HEK293 (cell line): ENCODE data around the gene PTPRN2.

Source experiments
- CTCF ChIA-PET: fragments of 350-600 bp; formaldehyde crosslinking; extraction: SDS; loops from one replicate; lab custom pipeline; 2021; ENCODE audit warnings: antibody characterized with exemption; lab: Yijun Ruan, JAX
- POLR2A ChIA-PET: fragments of 300-600 bp; formaldehyde crosslinking; extraction: SDS; loops from one replicate; lab custom pipeline; 2020; ENCODE audit warnings: antibody characterized with exemption, inconsistent platforms; lab: Yijun Ruan, JAX
- H3K27ac ChIP-seq: fragments of 200-500 bp; sonication (Bioruptor generic); 2 replicates; pipeline ENCODE4 v1.5.1; 2014; ENCODE audit warnings: low read depth, low read length, control low read depth, inconsistent platforms; ENCODE audit errors: extremely low read depth
- H3K36me3 ChIP-seq, 2 experiments: fragments of 200-500 bp in 1 of 2; sonication (Bioruptor generic) in 1 of 2; 1 replicate in 1 of 2; 2 replicates in 1 of 2; pipeline ENCODE4 v1.5.1; 2014 to 2017; ENCODE audit warnings: inconsistent platforms in 2 of 2, low read length in 2 of 2; ENCODE audit not compliant: control insufficient read depth in 2 of 2, insufficient read depth in 1 of 2
- H3K4me1 ChIP-seq: fragments of 200-500 bp; sonication (Bioruptor generic); 2 replicates; pipeline ENCODE4 v1.5.1; 2014; ENCODE audit warnings: mild to moderate bottlenecking, low read length, inconsistent platforms; ENCODE audit not compliant: control insufficient read depth, insufficient read depth
- H3K4me3 ChIP-seq: 2 replicates; pipeline ENCODE4 v1.5.1; 2011; ENCODE audit warnings: low read depth, mild to moderate bottlenecking, control low read depth, low read length, moderate library complexity
- H3K9me3 ChIP-seq: fragments of 200-500 bp; sonication (Bioruptor generic); 2 replicates; pipeline ENCODE4 v1.5.1; 2014; ENCODE audit warnings: low read depth, low read length, inconsistent platforms; ENCODE audit not compliant: control insufficient read depth, insufficient read depth
- GLIS1 ChIP-seq: fragments of 450-650 bp; formaldehyde crosslinking; IDR thresholded peaks from 2 replicates; pipeline ENCODE4 v1.5.1; 2016; ENCODE audit warnings: missing biosample characterization, missing genetic modification characterization
- IKZF3 ChIP-seq: fragments of 450-650 bp; IDR thresholded peaks from 2 replicates; pipeline ENCODE4 v1.5.0; 2018; ENCODE audit warnings: missing biosample characterization, mild to moderate bottlenecking, missing genetic modification characterization, moderate library complexity
- REPIN1 ChIP-seq: fragments of 450-650 bp; formaldehyde crosslinking; IDR thresholded peaks from 2 replicates; pipeline ENCODE4 v1.5.1; 2017; ENCODE audit warnings: missing biosample characterization, missing genetic modification characterization, low read depth
- SP3 ChIP-seq: fragments of 450-650 bp; formaldehyde crosslinking; IDR thresholded peaks from 2 replicates; pipeline ENCODE4 v1.5.1; 2016; ENCODE audit warnings: missing biosample characterization, missing genetic modification characterization
- TRIM28 ChIP-seq: IDR thresholded peaks from 2 replicates; pipeline ENCODE4 v1.6.1; 2011; ENCODE audit warnings: low read length, control low read depth, borderline replicate concordance
- ZFP37 ChIP-seq: fragments of 450-650 bp; formaldehyde crosslinking; IDR thresholded peaks from 2 replicates; pipeline ENCODE4 v1.5.1; 2016; ENCODE audit warnings: missing biosample characterization, missing genetic modification characterization
- ZNF112 ChIP-seq: fragments of 450-650 bp; formaldehyde crosslinking; IDR thresholded peaks from 2 replicates; pipeline ENCODE4 v1.5.0; 2017; ENCODE audit warnings: missing biosample characterization, missing genetic modification characterization
- ZNF132 ChIP-seq: fragments of 450-650 bp; formaldehyde crosslinking; IDR thresholded peaks from 2 replicates; pipeline ENCODE4 v1.5.1; 2017; ENCODE audit warnings: missing biosample characterization, missing genetic modification characterization, borderline replicate concordance
- ZNF155 ChIP-seq: fragments of 450-650 bp; formaldehyde crosslinking; IDR thresholded peaks from 2 replicates; pipeline ENCODE4 v1.5.1; 2016; ENCODE audit warnings: missing biosample characterization, missing genetic modification characterization
- ZNF174 ChIP-seq: fragments of 450-650 bp; formaldehyde crosslinking; IDR thresholded peaks from 2 replicates; pipeline ENCODE4 v1.5.0; 2017; ENCODE audit warnings: missing biosample characterization, mild to moderate bottlenecking, missing genetic modification characterization
- ZNF211 ChIP-seq: fragments of 450-650 bp; formaldehyde crosslinking; IDR thresholded peaks from 2 replicates; pipeline ENCODE4 v1.5.1; 2016; ENCODE audit warnings: low read depth, missing biosample characterization, missing genetic modification characterization
- ZNF214 ChIP-seq: fragments of 450-650 bp; formaldehyde crosslinking; IDR thresholded peaks from 2 replicates; pipeline ENCODE4 v1.5.1; 2017; ENCODE audit warnings: missing biosample characterization, mild to moderate bottlenecking, missing genetic modification characterization, borderline replicate concordance
- ZNF292 ChIP-seq: fragments of 450-650 bp; formaldehyde crosslinking; IDR thresholded peaks from 2 replicates; pipeline ENCODE4 v1.5.1; 2016; ENCODE audit warnings: low read depth, missing biosample characterization, missing genetic modification characterization, borderline replicate concordance
- ZNF324 ChIP-seq: fragments of 450-650 bp; formaldehyde crosslinking; IDR thresholded peaks from 2 replicates; pipeline ENCODE4 v1.5.1; 2016; ENCODE audit warnings: missing biosample characterization, missing genetic modification characterization
- ZNF354C ChIP-seq: fragments of 450-650 bp; formaldehyde crosslinking; IDR thresholded peaks from 2 replicates; pipeline ENCODE4 v1.5.1; 2016; ENCODE audit warnings: missing biosample characterization, missing genetic modification characterization, low read depth, borderline replicate concordance
- ZNF426 ChIP-seq: fragments of 450-650 bp; formaldehyde crosslinking; IDR thresholded peaks from 2 replicates; pipeline ENCODE4 v1.5.1; 2017; ENCODE audit warnings: missing biosample characterization, missing genetic modification characterization, mild to moderate bottlenecking, inconsistent platforms, moderate library complexity
- ZNF433 ChIP-seq: fragments of 450-650 bp; formaldehyde crosslinking; IDR thresholded peaks from 2 replicates; pipeline ENCODE4 v1.5.1; 2016; ENCODE audit warnings: missing biosample characterization, missing genetic modification characterization, low read depth
- ZNF514 ChIP-seq: fragments of 450-650 bp; formaldehyde crosslinking; IDR thresholded peaks from 2 replicates; pipeline ENCODE4 v1.5.1; 2016; ENCODE audit warnings: missing biosample characterization, missing genetic modification characterization
- ZNF521 ChIP-seq: fragments of 450-650 bp; formaldehyde crosslinking; IDR thresholded peaks from 2 replicates; pipeline ENCODE4 v1.5.1; 2017; ENCODE audit warnings: missing biosample characterization, mild to moderate bottlenecking, missing genetic modification characterization
- ZNF610 ChIP-seq: fragments of 450-650 bp; formaldehyde crosslinking; IDR thresholded peaks from 2 replicates; pipeline ENCODE4 v1.5.1; 2016; ENCODE audit warnings: missing biosample characterization, missing genetic modification characterization, borderline replicate concordance
- ZNF621 ChIP-seq: fragments of 450-650 bp; formaldehyde crosslinking; IDR thresholded peaks from 2 replicates; pipeline ENCODE4 v1.5.1; 2017; ENCODE audit warnings: missing biosample characterization, missing genetic modification characterization
- ZNF791 ChIP-seq: fragments of 450-650 bp; formaldehyde crosslinking; IDR thresholded peaks from 2 replicates; pipeline ENCODE4 v1.5.1; 2016; ENCODE audit warnings: missing biosample characterization, missing genetic modification characterization
- ZNF830 ChIP-seq: fragments of 450-650 bp; IDR thresholded peaks from 2 replicates; pipeline ENCODE4 v1.5.0; 2018; ENCODE audit warnings: missing biosample characterization, missing genetic modification characterization, low read depth, mild to moderate bottlenecking, moderate library complexity
- TF ChIP-seq, protein P1 (sequence below): fragments of 450-650 bp; formaldehyde crosslinking; optimal IDR thresholded peaks from 2 replicates; pipeline ENCODE3; 2016; ENCODE audit warnings: missing biosample characterization, mild to moderate bottlenecking, missing genetic modification characterization
- TF ChIP-seq, protein P2 (sequence below): fragments of 450-650 bp; formaldehyde crosslinking; IDR thresholded peaks from 2 replicates; pipeline ENCODE4 v1.5.1; 2016; ENCODE audit warnings: missing biosample characterization, missing genetic modification characterization
- TF ChIP-seq, protein P3 (sequence below): IDR thresholded peaks from 2 replicates; pipeline ENCODE4 v1.6.1; 2011; ENCODE audit warnings: mild to moderate bottlenecking, low read depth, low read length, borderline replicate concordance
- TF ChIP-seq, protein P4 (sequence below): fragments of 450-650 bp; formaldehyde crosslinking; IDR thresholded peaks from 2 replicates; pipeline ENCODE4; 2016; ENCODE audit warnings: missing biosample characterization, missing genetic modification characterization

PTPRN2 gene

DNA sequence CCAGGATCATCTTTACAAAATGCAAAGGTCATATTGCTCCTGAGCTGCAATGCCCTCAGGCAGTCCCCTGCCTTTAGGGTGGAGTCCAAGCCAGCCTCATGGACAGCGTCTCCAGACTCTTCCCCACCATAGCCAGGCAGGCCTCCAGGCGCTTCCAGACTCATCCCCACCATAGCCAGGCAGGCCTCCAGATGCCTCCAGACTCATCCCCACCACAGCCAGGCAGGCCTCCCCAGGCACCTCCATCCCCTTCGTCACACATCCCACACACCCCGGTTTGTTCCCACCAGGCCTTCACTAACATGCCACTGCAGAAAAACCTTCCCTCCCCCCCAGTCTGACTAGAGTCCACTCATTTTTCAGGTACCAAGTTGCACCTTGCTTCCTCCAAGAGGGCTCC, 70.1 kb downstream of the PTPRN2 start:
- POLR2A ChIA-PET, result no interaction called here
- Histone ChIP-seq H3K4me1 (no peaks in the 10 kb centered on the region), H3K27ac (no peak overlapping the region)
- no peak for TF ChIP-seq ZNF292
- TF ChIP-seq REPIN1 (tag by site-specific recombination), result no peak
- TF ChIP-seq SP3 (tag by site-specific recombination), result no peak
- no peak for TF ChIP-seq ZNF112
- no peak for TF ChIP-seq ZFP37 (tag by site-specific recombination)
- TF ChIP-seq, protein P1, sequence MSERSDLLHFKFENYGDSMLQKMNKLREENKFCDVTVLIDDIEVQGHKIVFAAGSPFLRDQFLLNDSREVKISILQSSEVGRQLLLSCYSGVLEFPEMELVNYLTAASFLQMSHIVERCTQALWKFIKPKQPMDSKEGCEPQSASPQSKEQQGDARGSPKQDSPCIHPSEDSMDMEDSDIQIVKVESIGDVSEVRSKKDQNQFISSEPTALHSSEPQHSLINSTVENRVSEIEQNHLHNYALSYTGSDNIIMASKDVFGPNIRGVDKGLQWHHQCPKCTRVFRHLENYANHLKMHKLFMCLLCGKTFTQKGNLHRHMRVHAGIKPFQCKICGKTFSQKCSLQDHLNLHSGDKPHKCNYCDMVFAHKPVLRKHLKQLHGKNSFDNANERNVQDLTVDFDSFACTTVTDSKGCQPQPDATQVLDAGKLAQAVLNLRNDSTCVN (tag by site-specific recombination), result no peak
- no peak for TF ChIP-seq ZNF610 (tag by site-specific recombination)
- TF ChIP-seq ZNF155 (tag by site-specific recombination), result no peak
- no peak for TF ChIP-seq ZNF214
- TF ChIP-seq, protein P2, sequence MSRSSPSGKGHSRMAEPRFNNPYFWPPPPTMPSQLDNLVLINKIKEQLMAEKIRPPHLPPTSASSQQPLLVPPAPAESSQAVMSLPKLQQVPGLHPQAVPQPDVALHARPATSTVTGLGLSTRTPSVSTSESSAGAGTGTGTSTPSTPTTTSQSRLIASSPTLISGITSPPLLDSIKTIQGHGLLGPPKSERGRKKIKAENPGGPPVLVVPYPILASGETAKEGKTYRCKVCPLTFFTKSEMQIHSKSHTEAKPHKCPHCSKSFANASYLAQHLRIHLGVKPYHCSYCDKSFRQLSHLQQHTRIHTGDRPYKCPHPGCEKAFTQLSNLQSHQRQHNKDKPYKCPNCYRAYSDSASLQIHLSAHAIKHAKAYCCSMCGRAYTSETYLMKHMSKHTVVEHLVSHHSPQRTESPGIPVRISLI (tag by site-specific recombination), result no peak
- no peak for TF ChIP-seq ZNF621 (tag by site-specific recombination)
- no peak for TF ChIP-seq ZNF830 (tag by site-specific recombination)
- TF ChIP-seq ZNF514 (tag by site-specific recombination), result no peak
- TF ChIP-seq, protein P3, sequence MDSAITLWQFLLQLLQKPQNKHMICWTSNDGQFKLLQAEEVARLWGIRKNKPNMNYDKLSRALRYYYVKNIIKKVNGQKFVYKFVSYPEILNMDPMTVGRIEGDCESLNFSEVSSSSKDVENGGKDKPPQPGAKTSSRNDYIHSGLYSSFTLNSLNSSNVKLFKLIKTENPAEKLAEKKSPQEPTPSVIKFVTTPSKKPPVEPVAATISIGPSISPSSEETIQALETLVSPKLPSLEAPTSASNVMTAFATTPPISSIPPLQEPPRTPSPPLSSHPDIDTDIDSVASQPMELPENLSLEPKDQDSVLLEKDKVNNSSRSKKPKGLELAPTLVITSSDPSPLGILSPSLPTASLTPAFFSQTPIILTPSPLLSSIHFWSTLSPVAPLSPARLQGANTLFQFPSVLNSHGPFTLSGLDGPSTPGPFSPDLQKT, result no peak
- TF ChIP-seq ZNF791 (tag by site-specific recombination), result no peak
- TF ChIP-seq GLIS1, result no peak
- TF ChIP-seq, protein P4, sequence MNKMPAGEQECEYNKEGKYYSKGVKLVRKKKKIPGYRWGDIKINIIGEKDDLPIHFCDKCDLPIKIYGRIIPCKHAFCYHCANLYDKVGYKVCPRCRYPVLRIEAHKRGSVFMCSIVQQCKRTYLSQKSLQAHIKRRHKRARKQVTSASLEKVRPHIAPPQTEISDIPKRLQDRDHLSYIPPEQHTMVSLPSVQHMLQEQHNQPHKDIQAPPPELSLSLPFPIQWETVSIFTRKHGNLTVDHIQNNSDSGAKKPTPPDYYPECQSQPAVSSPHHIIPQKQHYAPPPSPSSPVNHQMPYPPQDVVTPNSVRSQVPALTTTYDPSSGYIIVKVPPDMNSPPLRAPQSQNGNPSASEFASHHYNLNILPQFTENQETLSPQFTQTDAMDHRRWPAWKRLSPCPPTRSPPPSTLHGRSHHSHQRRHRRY (tag by site-specific recombination), result no peak
- TF ChIP-seq, all 188 proteins: peak for 0
- H3K4me3 ChIP-seq, result no peak overlapping the region
- H3K9me3 ChIP-seq, result no peaks in the 10 kb centered on the region; the same call in 1 of the 2 replicates
- no peaks in the 10 kb centered on the region for H3K36me3 ChIP-seq
- CTCF ChIA-PET, result no interaction called here

DNA sequence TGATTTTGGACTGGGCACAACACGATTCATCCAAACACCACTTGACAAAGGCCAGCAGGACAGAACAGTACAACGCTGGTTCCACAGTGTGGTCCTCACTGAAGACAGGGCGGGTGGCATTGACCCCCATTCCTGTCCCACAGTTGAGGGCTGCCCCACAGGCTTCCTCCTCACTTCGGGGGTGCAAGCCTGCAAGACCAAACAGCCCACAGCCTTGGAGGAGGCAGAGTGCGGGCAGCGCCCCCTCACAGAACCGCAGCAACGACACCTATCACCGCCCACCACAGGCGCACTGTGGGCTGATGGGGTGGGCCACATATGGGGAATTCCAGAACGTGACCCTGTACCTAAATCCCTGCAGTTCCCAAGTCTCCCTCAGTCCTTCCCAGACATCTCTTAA, 70.6 kb downstream of the PTPRN2 start:
- no peaks in the 10 kb centered on the region for H3K4me1 ChIP-seq
- POLR2A ChIA-PET, result no interaction called here
- no peaks in the 10 kb centered on the region for H3K9me3 ChIP-seq
- H3K4me3 ChIP-seq, result no peak overlapping the region
- H3K27ac ChIP-seq, result no peak overlapping the region
- CTCF ChIA-PET, result no interaction called here
- TF ChIP-seq, protein P4 (tag by site-specific recombination), result no peak
- TF ChIP-seq TRIM28, result no peak
- TF ChIP-seq ZNF324 (tag by site-specific recombination), result no peak
- no peak for TF ChIP-seq ZNF174 (tag by site-specific recombination)
- no peak for TF ChIP-seq SP3 (tag by site-specific recombination)
- TF ChIP-seq ZNF211 (tag by site-specific recombination), result no peak
- no peak for TF ChIP-seq ZNF426
- no peak for TF ChIP-seq IKZF3 (tag by site-specific recombination)
- no peak for TF ChIP-seq ZNF521 (tag by site-specific recombination)
- no peak for TF ChIP-seq ZNF132 (tag by site-specific recombination)
- TF ChIP-seq ZNF433, result no peak
- no peak for TF ChIP-seq ZNF354C (tag by site-specific recombination)
- TF ChIP-seq, all 188 proteins: peak for 0
- H3K36me3 ChIP-seq, result no peaks in the 10 kb centered on the region
